K562 (cell line): Measurements from ENCODE around the gene DAPK2. TPM values are rescaled to one million over a fixed set of nuclear protein-coding genes. Genes with fewer than 3 reads are reported as not detected.
A peak's percentile ranks its signal among the peaks of the same experiment; 100 is the strongest.

Experiments
- ATAC-seq: fragments of 200-7000 bp; cut with Tn5 transposase; 3 replicates; pipeline ENCODE4 v1.9.1; 2020; ENCODE audit warnings: moderate library complexity
- BruUV-seq: library from RNA; stranded (reverse); fragments of 400-500 nt; replicated peaks from 2 replicates; lab custom pipeline; 2021; lab: Mats Ljungman, UMichigan
- CTCF ChIA-PET: fragments of 300-600 bp; formaldehyde crosslinking; extraction: SDS; loops from one replicate; lab custom pipeline; 2021; ENCODE audit warnings: low intra/inter-chr PET ratio; lab: Yijun Ruan, JAX
- POLR2A ChIA-PET: fragments of 300-600, 350-650 bp; sonication (Branson Sonifier 250); formaldehyde crosslinking; extraction: SDS; loops from one replicate; lab custom pipeline; 2021; ENCODE audit warnings: antibody characterized with exemption, inconsistent platforms; lab: Yijun Ruan, JAX
- DNase-seq, 4 experiments: peaks; one replicate each; pipeline versions ENCODE4 v3.0.0 to v3.0.0-alpha.2; 2011 to 2018; ENCODE audit warnings: low spot score in 3 of 4, mixed read lengths in 3 of 4; ENCODE audit errors: extremely low read depth in 1 of 4
- FAIRE-seq: peaks from 2 replicates; lab custom pipeline; 2011; peaks lifted over from hg19 to GRCh38; lab: Jason Lieb, UNC
- H2AFZ ChIP-seq: 2 replicates; pipeline ENCODE4 v1.6.0; 2011; ENCODE audit warnings: low read depth, low read length, control low read depth, inconsistent platforms
- H3K27ac ChIP-seq: fragments of 200-600 bp; 3 replicates; pipeline ENCODE4 v1.8.0; 2011; ENCODE audit warnings: low read depth, mild to moderate bottlenecking, control low read depth, inconsistent platforms, low read length, moderate library complexity, mixed read lengths; ENCODE audit errors: extremely low read depth
- H3K27me3 ChIP-seq, 2 experiments: fragments of 300-600 bp in 1 of 2; 2 replicates in 1 of 2; 3 replicates in 1 of 2; pipeline versions ENCODE4 v1.6.0 to v1.8.0; 2011; ENCODE audit warnings: inconsistent platforms in 2 of 2, low read length in 2 of 2, mild to moderate bottlenecking in 1 of 2, mixed read lengths in 1 of 2, moderate library complexity in 1 of 2; ENCODE audit not compliant: control insufficient read depth in 2 of 2, insufficient read depth in 2 of 2
- H3K36me3 ChIP-seq: fragments of 300-600 bp; 3 replicates; pipeline ENCODE4 v1.8.0; 2011; ENCODE audit warnings: mild to moderate bottlenecking, low read length, inconsistent platforms; ENCODE audit not compliant: control insufficient read depth, insufficient read depth
- H3K4me1 ChIP-seq, 2 experiments: fragments of 200-600 bp in 1 of 2; replicated peaks in 1 of 2; 2 replicates in 1 of 2; 3 replicates in 1 of 2; pipeline versions ENCODE4 v1.5.1 to v1.8.0; 2011; ENCODE audit warnings: inconsistent platforms in 2 of 2, low read length in 2 of 2, mild to moderate bottlenecking in 1 of 2, mixed read lengths in 1 of 2, moderate library complexity in 1 of 2; ENCODE audit not compliant: control insufficient read depth in 2 of 2, insufficient read depth in 2 of 2
- H3K4me2 ChIP-seq: 2 replicates; pipeline ENCODE4 v1.6.1; 2011; ENCODE audit warnings: low read length, control low read depth, inconsistent platforms, mixed read lengths; ENCODE audit not compliant: insufficient read depth
- H3K4me3 ChIP-seq: fragments of 200-600 bp; sonication (generic), shearing (Covaris generic); 2 replicates; pipeline ENCODE4 v1.5.1; 2016; ENCODE audit warnings: control low read depth, inconsistent platforms
- H3K79me2 ChIP-seq: fragments of 200-600 bp; 3 replicates; pipeline ENCODE4 v1.8.0; 2011; ENCODE audit warnings: low read length, inconsistent platforms; ENCODE audit not compliant: control insufficient read depth, insufficient read depth
- H3K9ac ChIP-seq, 2 experiments: 2 replicates each; pipeline versions ENCODE4 v1.6.0 to v1.6.1; 2011; ENCODE audit warnings: low read depth in 2 of 2, low read length in 2 of 2, control low read depth in 1 of 2, inconsistent platforms in 1 of 2, mild to moderate bottlenecking in 1 of 2, mixed read lengths in 1 of 2; ENCODE audit not compliant: insufficient read depth in 1 of 2
- H3K9me1 ChIP-seq: one replicate; pipeline ENCODE4 v1.6.0; 2011; ENCODE audit warnings: inconsistent platforms, mild to moderate bottlenecking, low read length, moderate library complexity; ENCODE audit not compliant: control insufficient read depth, insufficient read depth
- H3K9me3 ChIP-seq: replicated peaks from 2 replicates; pipeline ENCODE4 v1.5.1; 2011; ENCODE audit warnings: low read depth, low read length, inconsistent platforms; ENCODE audit not compliant: control insufficient read depth, insufficient read depth
- H4K20me1 ChIP-seq: replicated peaks from 2 replicates; pipeline ENCODE4 v1.6.1; 2011; ENCODE audit warnings: low read length, inconsistent platforms, mixed read lengths; ENCODE audit not compliant: control insufficient read depth, insufficient read depth
- ADNP ChIP-seq: fragments of 200-800 bp; sonication (Bioruptor generic); IDR thresholded peaks from 2 replicates; pipeline ENCODE4 v1.6.1; 2016; ENCODE audit warnings: missing genetic modification characterization, missing compliant biosample characterization
- DPF2 ChIP-seq: fragments of 450-650 bp; IDR thresholded peaks from 2 replicates; pipeline ENCODE4 v1.6.1; 2016
- E2F3 ChIP-seq: fragments of 250-450 bp; sonication (Bioruptor Pico); IDR thresholded peaks from 2 replicates; pipeline ENCODE4 v1.4.0; 2020; ENCODE audit warnings: mild to moderate bottlenecking
- KLF16 ChIP-seq: IDR thresholded peaks from 2 replicates; pipeline ENCODE4 v1.6.1; 2016; ENCODE audit warnings: antibody characterized with exemption
- MCM3 ChIP-seq: fragments of 450-650 bp; IDR thresholded peaks from 2 replicates; pipeline ENCODE4 v1.6.1; 2016
- MITF ChIP-seq: IDR thresholded peaks from 2 replicates; pipeline ENCODE4 v1.6.1; 2014; ENCODE audit warnings: antibody characterized with exemption
- NONO ChIP-seq, 2 experiments: fragments of 200-400 bp in 1 of 2; fragments of 450-650 bp in 1 of 2; formaldehyde crosslinking in 1 of 2; IDR thresholded peaks; 2 replicates each; pipeline ENCODE4 v1.6.1; 2017; ENCODE audit warnings: low read depth in 2 of 2, mild to moderate bottlenecking in 2 of 2, moderate library complexity in 2 of 2, low read length in 1 of 2
- POLR2G ChIP-seq: fragments of 200-400 bp; formaldehyde crosslinking; IDR thresholded peaks from 2 replicates; pipeline ENCODE4 v1.6.1; 2017; ENCODE audit warnings: low read depth, mild to moderate bottlenecking, antibody characterized with exemption, low read length, moderate library complexity
- THAP7 ChIP-seq: fragments of 250-450 bp; sonication (Bioruptor Pico); IDR thresholded peaks from 2 replicates; pipeline ENCODE4 v1.5.0; 2021
- ZNF124 ChIP-seq: sonication (generic); formaldehyde crosslinking; IDR thresholded peaks from 2 replicates; pipeline ENCODE4 v1.8.1; 2022; ENCODE audit warnings: missing genetic modification reagents
- WGBS: fragments of 100-300 bp; shearing (Covaris generic); methylation state at CpG from one replicate; pipeline ENCODE4 v1.1.6; 2016; ENCODE audit warnings: low coverage, mixed read lengths; ENCODE audit not compliant: insufficient coverage; ENCODE audit errors: missing lambda C conversion rate; 5-methylcytosine and 5-hydroxymethylcytosine counted together
- in situ Hi-C: fragments of 300-500 bp; cut with MboI; formaldehyde crosslinking; loops from 4 replicates; pipeline ENCODE4 v1.15.0; 2018; ENCODE audit warnings: inconsistent platforms, mixed read lengths
- intact Hi-C: fragments of 100-400 bp; cut with micrococcal nuclease; formaldehyde crosslinking; loops from 2 replicates; pipeline ENCODE4 v1.14.2; 2022
- polyA plus RNA-seq, 8 experiments: library from polyadenylated mRNA; depleted of rRNA in 4 of 8; stranded (reverse) in 5 of 8; unstranded in 3 of 8; fragments of >200 nt; fragmentation: Nextera tagmentation in 2 of 8; fragmentation: Illumina TruSeq in 1 of 8; extraction: Ambion mirVana in 2 of 8; extraction: Trizol in 1 of 8; gene quantifications; 2 replicates each; pipeline versions ENCODE4 v1.2.1 to v1.2.3, GENCODE V29; 2011 to 2014; ENCODE audit warnings: inconsistent platforms in 1 of 8, missing spikeins in 1 of 8
- total RNA-seq, 7 experiments: library from RNA; depleted of rRNA in 6 of 7; stranded (reverse); fragments of >200 nt in 6 of 7; fragmentation: Illumina TruSeq in 2 of 7; extraction: Trizol in 2 of 7; gene quantifications; 2 replicates each; pipeline versions ENCODE4 v1.2.1 to v1.2.3, GENCODE V29; 2011 to 2021; ENCODE audit warnings: low replicate concordance in 1 of 7
- TF ChIP-seq, protein P1 (sequence below), 2 experiments: fragments of 450-650 bp in 1 of 2; sonication (generic) in 1 of 2; formaldehyde crosslinking in 1 of 2; IDR thresholded peaks in 1 of 2; conservative IDR thresholded peaks in 1 of 2; 2 replicates each; pipeline versions ENCODE4 v1.6.1 to v1.8.1; 2016 to 2023; ENCODE audit warnings: mild to moderate bottlenecking in 2 of 2, moderate library complexity in 2 of 2, inconsistent platforms in 1 of 2, missing genetic modification reagents in 1 of 2
- TF ChIP-seq, protein P2 (sequence below): sonication (generic); formaldehyde crosslinking; IDR thresholded peaks from 2 replicates; pipeline ENCODE4 v1.8.1; 2023; ENCODE audit warnings: mild to moderate bottlenecking, missing genetic modification reagents

DAPK2 gene
- total and polyA plus RNA-seq, 9 of the 15 experiments (the other 6 are each of a cell fraction or from before 2014, with no cell fraction given): 0.14 to 5.2 (median 2.2) TPM

DNA sequence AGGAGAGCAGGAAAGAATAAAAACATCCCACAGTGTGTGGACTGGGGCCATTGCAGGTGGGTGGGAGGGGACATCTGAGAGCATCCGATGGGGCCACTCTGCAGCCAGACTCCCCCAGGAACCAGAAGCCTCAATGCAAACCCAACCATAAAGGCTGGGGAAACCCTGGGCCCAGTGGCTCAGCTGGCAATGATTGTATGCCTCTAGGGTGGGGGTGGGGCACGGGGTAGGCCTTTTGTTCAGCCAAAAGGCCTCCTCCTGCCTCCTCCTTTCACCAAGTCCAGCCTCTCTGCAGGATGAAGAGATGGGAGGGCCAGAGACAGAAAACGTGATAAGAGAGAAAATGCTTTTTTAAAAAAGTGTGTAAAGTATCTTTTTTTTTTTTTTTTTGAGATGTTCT is 167.1 kb downstream of the DAPK2 start (continued):
- no peak for TF ChIP-seq THAP7 (CRISPR knock-in tag)
- TF ChIP-seq ADNP (tag): no peak
- no peak for TF ChIP-seq MCM3
- no peak for TF ChIP-seq KLF16
- TF ChIP-seq, protein P1, sequence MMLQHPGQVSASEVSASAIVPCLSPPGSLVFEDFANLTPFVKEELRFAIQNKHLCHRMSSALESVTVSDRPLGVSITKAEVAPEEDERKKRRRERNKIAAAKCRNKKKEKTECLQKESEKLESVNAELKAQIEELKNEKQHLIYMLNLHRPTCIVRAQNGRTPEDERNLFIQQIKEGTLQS (IDR thresholded peaks at IDR 0.05): no peak
- TF ChIP-seq, protein P1 (CRISPR knock-in tag; conservative IDR thresholded peaks at IDR 0.05): no peak
- TF ChIP-seq MITF: no peak

GRCh38 chr15:63877713-63878271 is 168.5 kb downstream of the DAPK2 start:
- Histone ChIP-seq H3K4me1 (peaks cover 0 to 2% of the 10 kb centered on the region in 2 experiments; a peak in 2 of 5 replicates), H3K79me2 (no peaks in the 10 kb centered on the region), H3K27ac (no peak overlapping the region), H3K4me3 (no peak overlapping the region), H3K9me1 (no peaks in the 10 kb centered on the region), H3K9me3 (no peaks in the 10 kb centered on the region), H3K27me3 (no peaks in the 10 kb centered on the region), H3K4me2 (no peak overlapping the region), H3K36me3 (no peaks in the 10 kb centered on the region), H4K20me1 (no peaks in the 10 kb centered on the region), H2AFZ (no peak overlapping the region), H3K9ac (peak overlapping the region in 1 of 2 experiments; percentile 31; a peak in 1 of 4 replicates)
- FAIRE-seq (no peak), ATAC-seq (no peak), DNase-seq (no peak)
- in situ Hi-C loops (no loop called here), intact Hi-C loops (no loop called here)
- BruUV-seq: no TSS peak
- WGBS: 50% methylated on average over 4 of the region's 5 CpGs
- POLR2A ChIA-PET: interaction anchor here (1.0 kb wide), 1 partner anchor 11 kb away, joined by 6 read pairs; no protein-coding TSS in a partner anchor
- TF ChIP-seq, protein P2, sequence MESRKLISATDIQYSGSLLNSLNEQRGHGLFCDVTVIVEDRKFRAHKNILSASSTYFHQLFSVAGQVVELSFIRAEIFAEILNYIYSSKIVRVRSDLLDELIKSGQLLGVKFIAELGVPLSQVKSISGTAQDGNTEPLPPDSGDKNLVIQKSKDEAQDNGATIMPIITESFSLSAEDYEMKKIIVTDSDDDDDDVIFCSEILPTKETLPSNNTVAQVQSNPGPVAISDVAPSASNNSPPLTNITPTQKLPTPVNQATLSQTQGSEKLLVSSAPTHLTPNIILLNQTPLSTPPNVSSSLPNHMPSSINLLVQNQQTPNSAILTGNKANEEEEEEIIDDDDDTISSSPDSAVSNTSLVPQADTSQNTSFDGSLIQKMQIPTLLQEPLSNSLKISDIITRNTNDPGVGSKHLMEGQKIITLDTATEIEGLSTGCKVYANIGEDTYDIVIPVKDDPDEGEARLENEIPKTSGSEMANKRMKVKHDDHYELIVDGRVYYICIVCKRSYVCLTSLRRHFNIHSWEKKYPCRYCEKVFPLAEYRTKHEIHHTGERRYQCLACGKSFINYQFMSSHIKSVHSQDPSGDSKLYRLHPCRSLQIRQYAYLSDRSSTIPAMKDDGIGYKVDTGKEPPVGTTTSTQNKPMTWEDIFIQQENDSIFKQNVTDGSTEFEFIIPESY (CRISPR knock-in tag): no peak
- TF ChIP-seq ZNF124: no peak
- TF ChIP-seq NONO (IDR thresholded peaks at IDR 0.05; ENCODE audit: low read depth in 2 of 2, low read length in 1 of 2): no peak
- TF ChIP-seq DPF2: no peak
- TF ChIP-seq POLR2G: no peak
- TF ChIP-seq E2F3 (CRISPR knock-in tag): no peak
- CTCF ChIA-PET: no interaction called here
